Epithelial cell of prostate (primary cell): ENCODE results near the gene COMMD4.
"Not testable (repeated sequence)": the region's sequence is repeated elsewhere in the genome, so short reads cannot be mapped to it uniquely, and the experiment has no call there.

Source experiments
- DNase-seq: peaks from one replicate; pipeline ENCODE4 v3.0.0-alpha.2; 2011; ENCODE audit warnings: low read depth, low spot score
- H3K27ac ChIP-seq: fragments of 450-650 bp; 2 replicates; pipeline ENCODE4 v1.5.1; 2017; ENCODE audit warnings: mild to moderate bottlenecking

The COMMD4 gene

DNA sequence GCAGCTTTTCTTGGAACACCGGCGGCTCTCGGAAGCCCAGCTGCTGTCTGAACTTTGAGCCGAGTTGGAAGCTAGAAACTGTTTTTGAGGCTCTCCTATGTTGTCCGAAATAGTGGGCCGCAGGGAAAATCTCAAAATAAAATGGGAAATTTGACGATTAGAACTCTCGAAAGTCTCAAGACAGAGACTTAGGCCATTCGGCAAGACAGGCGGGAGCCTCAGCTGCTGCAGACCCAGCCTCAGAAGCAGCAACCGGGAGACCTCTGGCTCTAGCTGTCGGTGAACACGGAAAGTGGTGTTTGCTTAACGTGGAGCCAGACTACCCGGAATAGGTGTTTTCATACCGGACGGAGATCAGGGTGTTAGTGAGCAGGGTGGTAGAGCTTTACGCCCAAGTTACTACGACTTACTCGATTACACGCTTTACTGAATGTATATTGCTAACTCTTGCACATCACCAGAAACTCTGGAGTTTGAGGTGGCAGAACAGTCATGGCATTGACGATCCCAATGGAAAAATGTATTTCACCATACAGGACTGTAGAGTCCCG, 32.9 kb downstream of the COMMD4 start:
- DNase-seq, result no peak
- peak overlapping the region; percentile 96 for H3K27ac ChIP-seq

DNA sequence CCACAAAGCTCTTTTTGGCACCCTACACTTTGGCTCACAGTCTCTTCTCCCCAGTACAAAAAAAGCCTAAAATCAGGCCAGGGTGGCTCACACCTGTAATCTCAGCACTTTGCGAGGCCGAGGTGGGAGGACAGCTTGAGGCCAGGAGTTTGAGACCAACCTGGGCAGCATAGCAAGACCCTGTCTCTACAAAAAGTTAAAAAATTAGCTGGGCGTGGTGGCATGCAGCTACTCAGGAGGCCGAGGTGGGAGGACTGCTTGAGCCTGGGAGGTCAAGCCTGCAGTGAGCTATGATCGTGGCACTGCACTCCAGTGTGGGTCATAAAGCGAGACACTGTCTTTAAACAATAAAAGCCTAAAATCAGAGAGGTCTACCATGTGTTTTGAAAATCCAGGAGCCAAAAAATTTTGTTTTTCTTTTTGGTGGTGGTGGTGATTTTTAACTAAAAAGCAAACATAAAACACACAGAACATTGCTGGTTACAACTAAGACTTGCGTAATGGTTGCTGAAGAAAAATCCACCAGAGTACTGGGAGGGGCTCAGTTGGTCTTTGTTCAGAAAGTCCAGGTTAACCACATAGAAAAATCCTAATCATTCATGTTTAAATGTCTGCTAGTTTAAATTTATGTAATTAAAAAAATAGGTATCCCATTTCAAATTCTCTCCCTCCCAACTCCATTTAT, 34.2 kb downstream of the COMMD4 start:
- no peak for DNase-seq
- H3K27ac ChIP-seq, result peak overlapping the region; percentile 96

DNA sequence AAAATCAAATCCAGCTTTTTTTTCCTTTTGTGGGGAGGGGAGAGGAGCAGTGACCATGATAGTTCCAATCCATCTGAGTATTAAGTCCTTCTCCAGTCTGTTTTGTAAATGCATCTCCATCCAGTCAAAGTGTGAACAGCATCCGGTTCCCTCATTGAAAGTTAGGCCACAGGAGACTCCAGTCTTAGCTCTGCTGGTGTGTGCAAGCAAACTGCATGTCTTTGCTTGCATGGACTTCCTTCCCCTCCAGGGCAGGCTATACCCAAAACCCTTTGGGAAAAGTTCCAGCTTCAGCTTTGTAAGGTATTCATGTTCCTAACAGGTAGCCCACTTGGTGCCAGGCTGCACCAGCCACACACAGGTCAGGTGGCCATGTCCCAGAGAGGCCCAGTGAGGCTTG, 35.6 kb downstream of the COMMD4 start:
- DNase-seq, result peak; percentile 16
- peak overlapping the region; percentile 65 for H3K27ac ChIP-seq

DNA sequence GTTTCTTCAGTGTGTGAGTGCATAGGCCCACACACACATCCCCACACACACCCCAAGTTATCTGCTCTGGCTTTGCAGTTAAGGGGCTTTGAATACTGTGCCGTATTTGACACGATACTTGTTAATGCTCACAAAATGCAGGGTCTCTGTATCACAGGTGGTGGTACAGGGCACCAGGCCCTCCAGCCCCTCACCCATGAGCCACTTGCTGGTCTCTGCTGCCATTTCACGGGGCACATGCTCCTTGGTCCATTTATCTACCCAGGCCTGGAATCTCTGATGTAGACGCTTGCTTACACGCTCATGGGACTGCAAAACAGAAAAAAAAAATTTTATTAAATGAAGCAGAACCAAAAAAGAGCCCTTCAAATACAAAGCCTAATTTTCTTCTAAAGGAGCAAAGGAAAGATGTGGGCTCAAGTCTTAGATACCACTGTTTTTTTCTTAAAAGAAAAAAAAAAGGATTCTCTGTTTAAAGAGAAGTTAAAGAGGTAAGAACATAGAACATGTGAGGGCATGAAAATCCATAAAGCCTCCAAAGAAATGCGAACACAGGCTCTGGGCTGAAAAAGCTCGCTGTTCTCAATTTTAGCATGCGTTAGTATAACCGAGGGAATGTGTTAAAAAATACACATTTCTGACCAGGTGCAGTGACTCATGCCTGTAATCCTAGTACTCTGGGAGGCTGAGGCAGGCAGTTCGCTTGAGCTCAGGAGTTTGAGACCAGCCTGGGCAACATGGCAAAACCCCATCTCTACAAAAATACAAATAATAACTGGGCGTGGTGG, 36.2 kb downstream of the COMMD4 start:
- no peak for DNase-seq
- H3K27ac ChIP-seq, result peak overlapping the region; percentile 65

DNA sequence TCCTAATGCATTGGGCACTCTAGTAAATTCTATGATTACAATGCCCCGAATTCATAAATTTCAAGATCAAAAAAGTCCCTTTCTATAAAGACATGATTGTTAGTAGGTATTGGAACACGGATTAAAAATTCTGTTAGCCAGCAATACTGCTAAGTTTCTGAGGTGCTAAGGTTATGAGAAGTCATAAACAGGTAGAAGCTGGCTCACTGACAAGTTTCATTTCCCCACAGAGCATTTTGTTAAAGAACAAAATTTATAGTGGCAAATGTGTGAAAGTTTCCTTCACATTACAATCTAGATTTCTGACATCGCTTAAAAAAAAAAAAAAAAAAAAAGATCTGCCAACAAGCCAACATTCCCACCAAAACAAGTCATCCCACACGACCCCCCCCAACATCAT, 44.9 kb downstream of the COMMD4 start:
- no peak overlapping the region for H3K27ac ChIP-seq
- no peak for DNase-seq

DNA sequence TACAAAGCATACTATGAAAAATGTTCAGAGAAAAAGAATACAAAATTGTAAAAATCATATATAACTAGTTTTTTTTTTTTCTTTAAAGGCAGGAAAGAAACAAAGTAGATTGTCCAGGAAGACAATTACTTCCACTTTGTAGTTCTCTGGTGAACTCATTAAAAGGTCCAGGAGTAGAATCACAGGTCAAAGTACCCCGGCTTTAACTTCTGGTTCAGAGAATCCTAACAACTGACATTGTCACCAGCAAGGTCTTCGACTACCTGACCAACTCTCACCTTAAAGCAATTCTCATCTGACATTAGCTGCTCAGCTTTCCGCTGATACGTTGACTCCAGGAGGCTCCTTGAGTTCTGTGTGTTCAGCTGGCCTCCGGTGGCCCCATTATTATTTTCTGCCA, 48.1 kb downstream of the COMMD4 start:
- DNase-seq, H3K27ac ChIP-seq: not testable (repeated sequence)
